ENCODE data around the gene ALDH8A1.

Gene ALDH8A1

GRCh38 chr6:134950482-134950881 is 581 bp upstream of the ALDH8A1 start:
- DNase-seq = no peak

- no peak for DNase-seq
Observed at GRCh38 chr6:134948691-134949090, 1.2 kb downstream of the ALDH8A1 start.

- DNase-seq = no peak
Observed at GRCh38 chr6:134948142-134948541, 1.8 kb downstream of the ALDH8A1 start.

- DNase-seq = no peak
Observed at GRCh38 chr6:134945045-134945444, 4.9 kb downstream of the ALDH8A1 start.

- no peak for DNase-seq
Observed at GRCh38 chr6:134943522-134944111, 6.3 kb downstream of the ALDH8A1 start.

GRCh38 chr6:134938896-134939295 is 11.0 kb downstream of the ALDH8A1 start:
- DNase-seq = no peak

- no peak for DNase-seq
Observed at GRCh38 chr6:134937426-134937825, 12.5 kb downstream of the ALDH8A1 start.

GRCh38 chr6:134936931-134937330 is 13.0 kb downstream of the ALDH8A1 start:
- no peak for DNase-seq

- no peak for DNase-seq
Observed at GRCh38 chr6:134936476-134936875, 13.4 kb downstream of the ALDH8A1 start.

GRCh38 chr6:134934793-134935485 is 15.0 kb downstream of the ALDH8A1 start:
- no peak for DNase-seq

GRCh38 chr6:134932535-134933470 is 17.1 kb downstream of the ALDH8A1 start:
- no peak for DNase-seq

GRCh38 chr6:134932098-134932497 is 17.8 kb downstream of the ALDH8A1 start:
- no peak for DNase-seq

- no peak for DNase-seq
Observed at GRCh38 chr6:134930463-134930862, 19.4 kb downstream of the ALDH8A1 start.

- DNase-seq = no peak
Observed at GRCh38 chr6:134928151-134928900, 21.6 kb downstream of the ALDH8A1 start.

GRCh38 chr6:134925800-134926199 is 24.1 kb downstream of the ALDH8A1 start:
- no peak for DNase-seq

- DNase-seq = peak; percentile 4
Observed at GRCh38 chr6:134921721-134922261, 28.1 kb downstream of the ALDH8A1 start.

- no peak for DNase-seq
Observed at GRCh38 chr6:134921276-134921675, 28.6 kb downstream of the ALDH8A1 start.

GRCh38 chr6:134920422-134920821 is 29.5 kb downstream of the ALDH8A1 start:
- no peak for DNase-seq

GRCh38 chr6:134918418-134918961 is 31.4 kb downstream of the ALDH8A1 start:
- DNase-seq = no peak

- no peak for DNase-seq
Observed at GRCh38 chr6:134911547-134911946, 38.4 kb downstream of the ALDH8A1 start.

- no peak for DNase-seq
Observed at GRCh38 chr6:134910593-134910935, 39.3 kb downstream of the ALDH8A1 start.

All from NCI-H510A treated with DMSO at 0.1 percent for 48 hours (cell line).